ENCODE results near the gene KRTAP2-3.

GRCh38 chr17:41054025-41054424 is 5.9 kb downstream of the KRTAP2-3 start:
- TF ChIP-seq EP300 (conservative IDR thresholded peaks at IDR 0.05; ENCODE audit: poor library complexity, severe bottlenecking): no peak
- TF ChIP-seq RAD21 (conservative IDR thresholded peaks at IDR 0.05): no peak
- TF ChIP-seq CTCF (IDR thresholded peaks at IDR 0.05; ENCODE audit: poor library complexity, severe bottlenecking): no peak
- TF ChIP-seq EZH2 (IDR thresholded peaks at IDR 0.05; ENCODE audit: borderline replicate concordance, insufficient read depth, low read length, poor library complexity, severe bottlenecking): no peak
